NCI-H2227 (cell line): Measurements from ENCODE around the gene ATP5PO.
A peak's percentile ranks its signal among the peaks of the same experiment; 100 is the strongest.

Experiments
- DNase-seq: peaks from one replicate; lab custom pipeline; 2025; ENCODE audit not compliant: unreplicated experiment; lab: John Stamatoyannopoulos, UW

The ATP5PO gene

GRCh38 chr21:33915368-33916199 is at the start of gene ATP5PO:
Gene ATP5PO, minus strand, starts transcription at chr21:33915804. Its CDS starts 41 bp downstream, at chr21:33915763.
- DNase-seq: peak; percentile 99

- DNase-seq: no peak
Measured at GRCh38 chr21:33964706-33965325, 49.2 kb upstream of the ATP5PO start.

- no peak for DNase-seq
Measured at GRCh38 chr21:33963848-33964555, 48.4 kb upstream of the ATP5PO start.

- no peak for DNase-seq
Measured at GRCh38 chr21:33962290-33962689, 46.7 kb upstream of the ATP5PO start.

- no peak for DNase-seq
Measured at GRCh38 chr21:33961061-33961460, 45.5 kb upstream of the ATP5PO start.

- no peak for DNase-seq
Measured at GRCh38 chr21:33959680-33960079, 44.1 kb upstream of the ATP5PO start.

- DNase-seq: no peak
Measured at GRCh38 chr21:33954395-33954794, 38.8 kb upstream of the ATP5PO start.

GRCh38 chr21:33951276-33952178 is 35.9 kb upstream of the ATP5PO start:
- DNase-seq: no peak

GRCh38 chr21:33950431-33951079 is 35.0 kb upstream of the ATP5PO start:
- no peak for DNase-seq

- DNase-seq: no peak
Measured at GRCh38 chr21:33949516-33950430, 34.2 kb upstream of the ATP5PO start.

GRCh38 chr21:33948951-33949444 is 33.4 kb upstream of the ATP5PO start:
- DNase-seq: no peak

- peak; percentile 88 for DNase-seq
Measured at GRCh38 chr21:33948096-33948950, 32.7 kb upstream of the ATP5PO start.

- peak; percentile 80 for DNase-seq
Measured at GRCh38 chr21:33947451-33948095, 32.0 kb upstream of the ATP5PO start.

- no peak for DNase-seq
Measured at GRCh38 chr21:33945652-33946270, 30.2 kb upstream of the ATP5PO start.

- DNase-seq: no peak
Measured at GRCh38 chr21:33944185-33944763, 28.7 kb upstream of the ATP5PO start.

- DNase-seq: no peak
Measured at GRCh38 chr21:33943293-33943692, 27.7 kb upstream of the ATP5PO start.

- no peak for DNase-seq
Measured at GRCh38 chr21:33942426-33942825, 26.8 kb upstream of the ATP5PO start.
